GM12892 (cell line): Measurements from ENCODE around the gene VPS33A.
"Not testable (repeated sequence)": the region's sequence is repeated elsewhere in the genome, so short reads cannot be mapped to it uniquely, and the experiment has no call there.

Experiments
- DNase-seq: peaks from one replicate; pipeline ENCODE4 v3.0.0; 2011; ENCODE audit not compliant: insufficient read length
- FAIRE-seq: peaks from 2 replicates; lab custom pipeline; 2011; peaks lifted over from hg19 to GRCh38; lab: Jason Lieb, UNC
- POLR2A ChIP-seq: IDR thresholded peaks from 2 replicates; pipeline ENCODE4 v1.6.1; 2011; ENCODE audit warnings: low read depth, low read length, control low read depth
- POLR2AphosphoS5 ChIP-seq: IDR thresholded peaks from 2 replicates; pipeline ENCODE4 v1.6.1; 2011; ENCODE audit warnings: low read depth, low read length, control low read depth
- TAF1 ChIP-seq: IDR thresholded peaks from 2 replicates; pipeline ENCODE4 v1.6.1; 2011; ENCODE audit warnings: low read depth, mild to moderate bottlenecking, control low read depth, low read length, borderline replicate concordance

VPS33A gene

DNA sequence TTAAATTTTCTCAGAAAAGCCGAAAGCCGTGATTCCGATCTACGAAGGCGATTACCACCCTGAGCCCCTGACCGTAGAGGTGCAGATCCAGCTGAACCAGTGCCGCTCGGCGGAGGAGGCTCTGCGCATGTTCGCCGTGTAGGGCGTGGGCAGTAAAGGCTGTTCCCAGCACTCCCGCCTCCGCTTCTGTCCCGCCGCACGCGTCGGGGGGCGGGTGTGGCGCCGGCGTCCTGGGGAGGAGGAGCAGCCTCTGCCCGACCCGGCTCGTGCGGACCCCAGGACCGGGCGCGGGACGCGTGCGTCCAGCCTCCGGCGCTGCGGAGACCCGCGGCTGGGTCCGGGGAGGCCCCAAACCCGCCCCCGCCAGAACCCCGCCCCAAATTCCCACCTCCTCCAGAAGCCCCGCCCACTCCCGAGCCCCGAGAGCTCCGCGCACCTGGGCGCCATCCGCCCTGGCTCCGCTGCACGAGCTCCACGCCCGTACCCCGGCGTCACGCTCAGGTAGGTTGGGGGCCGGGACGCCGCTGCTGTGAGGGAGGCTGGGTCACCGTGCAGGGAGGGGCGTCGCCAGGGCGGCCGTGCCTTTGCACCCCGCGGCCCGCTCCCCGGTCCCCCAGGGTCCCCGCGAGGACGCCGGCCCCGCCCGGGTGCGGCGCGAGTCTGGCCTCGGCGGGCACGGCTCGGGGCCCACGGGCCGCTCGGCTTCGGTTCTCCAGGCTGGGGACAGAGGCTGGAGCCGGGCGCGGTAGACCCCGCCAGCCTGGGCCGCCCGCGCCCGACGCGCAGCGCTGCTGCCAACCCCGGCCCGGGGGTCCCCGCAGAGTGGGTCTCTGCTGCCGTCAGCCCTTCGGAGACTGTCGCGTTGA lies 62.8 kb downstream of the VPS33A start, which contains the start of gene B3GNT4:
Gene B3GNT4, plus strand, starts transcription at position 409 of the 866 bp plus-strand sequence. CDS start 910 bp downstream, outside the sequence.
- peak; percentile 50 for FAIRE-seq
- TF ChIP-seq TAF1, result no peak
- no peak for TF ChIP-seq POLR2AphosphoS5
- no peak for TF ChIP-seq POLR2A
- no peak for DNase-seq

GRCh38 chr12:122202811-122203210 lies 63.5 kb downstream of the VPS33A start:
- not testable (repeated sequence) for FAIRE-seq, DNase-seq

DNA sequence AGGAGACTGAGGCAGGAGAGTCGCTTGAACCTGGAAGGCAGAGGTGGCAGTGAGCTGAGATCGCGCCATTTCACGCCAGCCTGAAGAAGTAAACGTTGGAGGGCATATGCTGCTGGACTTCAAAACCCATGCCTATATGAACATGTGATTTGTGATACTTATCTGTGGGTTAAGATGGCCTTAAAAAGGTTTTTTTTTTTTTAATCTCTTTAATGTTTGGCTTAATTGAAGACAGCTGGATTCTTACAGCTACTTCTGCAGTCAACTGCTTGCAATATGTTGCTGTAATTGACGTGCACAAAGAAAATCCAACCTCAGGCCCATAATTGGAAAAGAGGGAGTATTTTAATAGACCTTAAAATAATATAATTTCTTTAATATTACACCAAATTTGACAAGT lies 64.3 kb downstream of the VPS33A start:
- no peak for DNase-seq
- FAIRE-seq, result no peak
- TF ChIP-seq POLR2AphosphoS5 (no peak), POLR2A (no peak), TAF1 (no peak)

- DNase-seq (no peak), FAIRE-seq (no peak)
- TF ChIP-seq POLR2AphosphoS5 (no peak), POLR2A (no peak), TAF1 (no peak)
Measured at GRCh38 chr12:122201381-122201780, 64.9 kb downstream of the VPS33A start.

DNA sequence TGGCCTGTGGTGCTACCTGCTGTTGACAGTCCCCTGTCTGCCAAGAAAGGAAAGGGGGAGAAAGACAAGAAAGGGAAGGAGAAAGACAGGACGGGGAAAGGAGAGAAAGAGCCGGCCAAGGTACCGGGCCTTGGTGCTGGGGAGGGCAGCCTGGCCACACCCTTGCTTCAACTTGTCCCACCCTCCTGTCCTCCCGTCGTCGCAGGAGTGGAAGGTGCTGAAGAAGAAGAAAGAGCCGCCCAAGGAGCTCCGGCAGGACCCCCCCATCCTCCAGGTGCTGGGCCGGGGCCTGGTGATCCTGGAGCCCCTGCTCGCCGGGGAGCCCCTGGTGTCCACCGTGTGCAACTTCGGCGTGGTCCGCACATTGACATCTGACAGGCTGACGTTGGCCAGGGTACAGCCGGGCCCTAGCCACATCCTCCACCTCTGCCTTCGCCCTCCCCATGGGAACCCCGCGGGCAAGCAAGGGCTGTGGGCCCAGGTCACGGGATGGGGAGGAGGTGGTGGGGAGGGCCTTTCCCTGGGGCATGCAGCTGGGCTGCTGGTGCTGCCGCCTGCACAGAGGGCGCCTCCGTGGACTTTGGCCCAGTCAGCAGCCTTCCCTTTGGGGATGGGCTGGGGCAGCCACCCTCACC lies 65.6 kb downstream of the VPS33A start:
- no peak for DNase-seq
- FAIRE-seq, result no peak
- TF ChIP-seq POLR2A (no peak), TAF1 (no peak), POLR2AphosphoS5 (no peak)

DNA sequence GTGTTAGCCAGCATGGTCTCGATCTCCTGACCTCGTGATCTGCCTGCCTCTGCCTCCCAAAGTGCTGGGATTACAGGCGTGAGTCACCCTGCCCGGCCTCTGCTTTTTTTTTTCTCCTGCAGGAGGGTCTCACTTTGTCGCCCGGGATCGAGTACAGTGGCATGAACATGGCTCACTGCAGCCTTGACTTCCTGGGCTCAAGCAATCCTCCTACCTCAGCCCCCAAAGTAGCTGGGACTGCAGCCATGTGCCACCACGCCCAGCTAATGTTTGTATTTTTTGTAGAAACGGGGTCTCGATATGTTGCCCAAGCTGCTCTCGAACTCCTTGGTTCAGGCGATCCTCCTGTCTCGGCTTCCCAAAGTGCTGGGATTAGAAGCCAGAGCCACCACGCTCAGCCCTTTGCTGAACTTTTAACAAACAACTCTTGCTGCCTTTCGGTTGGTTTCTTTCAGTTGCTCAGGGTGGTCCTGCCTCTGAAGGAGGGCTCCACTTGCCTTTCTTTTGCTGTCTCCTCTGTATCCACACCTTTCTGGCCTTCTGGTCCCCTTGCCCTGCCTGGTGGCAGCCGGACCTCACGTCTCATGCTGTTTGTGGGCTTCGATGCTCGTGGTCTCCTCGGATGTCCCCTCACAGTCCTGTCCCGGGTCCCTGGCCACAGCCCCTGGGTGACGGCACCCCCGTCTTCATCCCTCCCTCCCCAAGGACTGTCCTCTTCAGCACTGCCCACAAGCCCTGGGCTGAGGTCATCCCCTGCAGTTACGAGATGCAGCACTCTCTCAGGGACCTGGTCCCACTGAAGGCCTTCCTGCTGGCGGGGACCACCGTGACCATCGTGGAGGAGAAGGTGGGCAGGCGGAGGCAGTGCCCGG lies 66.6 kb downstream of the VPS33A start:
- FAIRE-seq, result no peak
- no peak for TF ChIP-seq POLR2A
- no peak for TF ChIP-seq TAF1
- no peak for TF ChIP-seq POLR2AphosphoS5

GRCh38 chr12:122197612-122197966 lies 68.7 kb downstream of the VPS33A start:
- DNase-seq (no peak), FAIRE-seq (no peak)
- TF ChIP-seq TAF1, result no peak
- no peak for TF ChIP-seq POLR2A
- TF ChIP-seq POLR2AphosphoS5, result no peak

More for the DNA sequence above, 66.6 kb downstream of the VPS33A start:
- DNase-seq, result no peak

DNA sequence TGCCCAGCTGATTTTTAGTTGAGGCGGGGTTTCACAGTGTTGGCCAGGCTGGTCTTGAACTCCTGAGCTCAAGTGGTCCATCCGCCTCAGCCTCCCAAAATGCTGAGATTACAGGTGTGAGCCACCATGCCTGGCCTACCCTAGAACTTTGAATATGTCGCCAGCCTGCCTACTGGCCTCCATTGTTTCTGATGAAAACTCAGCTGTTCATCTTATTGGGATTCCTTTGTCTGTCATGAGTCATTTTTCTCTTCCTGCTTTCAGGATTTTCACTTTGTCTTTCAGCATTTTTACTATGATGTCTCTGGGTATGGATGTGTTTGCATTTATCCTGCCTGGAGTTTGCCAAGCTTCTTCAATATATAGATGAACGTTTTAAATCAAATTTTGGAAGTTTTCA lies 70.9 kb downstream of the VPS33A start:
- DNase-seq (no peak), FAIRE-seq (no peak)
- no peak for TF ChIP-seq TAF1
- TF ChIP-seq POLR2A, result no peak
- no peak for TF ChIP-seq POLR2AphosphoS5

DNA sequence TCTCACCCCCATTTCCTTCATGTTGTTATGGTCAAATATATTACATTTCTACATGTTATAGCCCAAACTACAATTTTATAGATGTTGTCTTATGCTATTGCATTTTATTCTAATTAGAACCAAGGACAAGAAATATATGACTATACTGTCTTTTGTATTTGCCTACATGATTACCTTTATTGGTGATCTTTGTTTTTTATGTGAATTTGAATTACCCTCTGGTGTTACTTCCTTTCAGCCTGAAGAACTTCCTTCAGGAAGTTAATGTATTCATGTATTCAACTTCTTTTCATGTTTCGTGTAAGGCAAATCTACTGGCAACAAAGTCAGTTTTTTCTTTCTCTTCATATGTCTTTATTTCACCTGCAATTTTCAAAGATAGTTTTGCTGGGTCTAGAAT lies 71.5 kb downstream of the VPS33A start:
- no peak for TF ChIP-seq POLR2AphosphoS5
- no peak for TF ChIP-seq TAF1
- no peak for TF ChIP-seq POLR2A
- DNase-seq (no peak), FAIRE-seq (no peak)

DNA sequence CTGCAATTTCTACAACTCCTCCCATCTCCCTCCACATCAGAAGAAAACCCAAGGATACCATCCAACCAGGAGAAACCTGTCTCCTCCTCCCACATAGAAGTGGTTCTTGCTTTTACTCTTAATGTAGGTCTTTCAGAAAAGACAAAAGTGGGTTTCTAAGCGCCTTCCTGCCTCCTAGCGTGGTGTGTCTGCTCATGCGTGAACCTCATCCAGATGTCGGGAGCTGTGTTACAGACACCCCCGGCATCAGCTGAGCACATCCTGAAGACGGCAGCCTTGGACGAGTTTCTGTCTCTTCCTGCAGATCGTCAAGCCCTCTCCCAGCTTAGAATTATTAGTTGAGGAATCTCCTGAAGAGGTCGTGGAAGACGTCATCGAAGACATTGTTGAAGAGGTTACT lies 73.9 kb downstream of the VPS33A start:
- TF ChIP-seq POLR2AphosphoS5 (no peak), TAF1 (no peak), POLR2A (no peak)
- DNase-seq (no peak), FAIRE-seq (no peak)
